Ovary (tissue), 9 donors: Measurements from ENCODE around the gene ASCL5. TPM values are rescaled to one million over a fixed set of nuclear protein-coding genes. Genes with fewer than 3 reads are reported as not detected.
A peak's percentile ranks its signal among the peaks of the same experiment; 100 is the strongest.

ENCODE experiments used
- DNase-seq, 5 donors: peaks; one replicate each; pipeline ENCODE4 v3.0.0-alpha.2; 2019 to 2020
- H3K27ac ChIP-seq, 2 donors: fragments of 200-600 bp; one replicate each; pipeline versions ENCODE4 v1.5.1 to v1.8.0; 2019 to 2022
- H3K27me3 ChIP-seq: fragments of 200-600 bp; one replicate; pipeline ENCODE4 v1.8.0; 2022
- H3K36me3 ChIP-seq: fragments of 200-600 bp; sonication (generic); one replicate; pipeline ENCODE4 v1.5.1; 2019
- H3K4me1 ChIP-seq: one replicate; pipeline ENCODE4 v1.8.1; 2013; ENCODE audit warnings: mild to moderate bottlenecking, moderate library complexity; ENCODE audit not compliant: insufficient read depth
- H3K4me3 ChIP-seq: fragments of 200-600 bp; sonication (generic); one replicate; pipeline ENCODE4 v1.5.1; 2017
- H3K9me3 ChIP-seq, 2 donors: fragments of 200-600 bp in 1 of 2; sonication (generic) in 1 of 2; one replicate each; pipeline versions ENCODE4 v1.5.1 to v1.8.1; 2013 to 2019; ENCODE audit warnings: mild to moderate bottlenecking in 1 of 2, moderate library complexity in 1 of 2
- EP300 ChIP-seq: sonication (generic); formaldehyde crosslinking; IDR thresholded peaks from one replicate; pipeline ENCODE4 v1.6.1; 2017; ENCODE audit warnings: antibody characterized with exemption
- POLR2A ChIP-seq: fragments of 450-650 bp; IDR thresholded peaks from one replicate; pipeline ENCODE4 v1.6.1; 2017; ENCODE audit warnings: antibody characterized with exemption, mild to moderate bottlenecking, moderate library complexity
- WGBS, 3 donors: extraction: QIAGEN DNeasy Blood & Tissue Kit in 1 of 3; methylation state at CpG; one replicate each; pipeline versions ENCODE4 v1.1.5 to v1.1.7; 2013 to 2017; 5-methylcytosine and 5-hydroxymethylcytosine counted together
- intact Hi-C, 4 donors: fragments of 100-400 bp; cut with DNase I; formaldehyde crosslinking; loops; one replicate each; pipeline versions ENCODE4 v1.11.0 to v1.15.1; 2022 to 2023
- polyA plus RNA-seq, 2 donors: library from polyadenylated mRNA; stranded (reverse); fragments of 200-250 nt in 1 of 2; fragments of 350-450 nt in 1 of 2; fragmentation: Illumina TruSeq in 1 of 2; extraction: RNeasy Lipid Tissue Mini Kit (QIAGEN cat#74804) in 1 of 2; gene quantifications; one replicate each; pipeline ENCODE4 v1.2.3, GENCODE V29; 2013 to 2014
- total RNA-seq, 7 donors: library from RNA; depleted of rRNA in 2 of 7; stranded (reverse); fragments of >200 nt in 2 of 7; fragmentation: NEBNext Ultra II Directional in 3 of 7; extraction: Animal tissue kit (Norgen Biotek cat#: 25700) in 3 of 7; gene quantifications; one replicate each; pipeline versions ENCODE4 v1.1.0 to v1.2.4, GENCODE V29; 2016 to 2023
- TF ChIP-seq, protein P1 (sequence below), 3 donors: fragments of 450-650 bp in 2 of 3; fragments of 200-600 bp in 1 of 3; IDR thresholded peaks; one replicate each; pipeline versions ENCODE4 v1.5.1 to v1.8.0; 2016 to 2022; ENCODE audit warnings: antibody characterized with exemption in 3 of 3, mild to moderate bottlenecking in 1 of 3
- donor health status: DM: no; HTN: no; CAD: no; lungs with moderate emphysema.
- donor health status: DM: no; HTN: no; CAD: no.
- donor health status: Bipolar disorder and iron deficiency.
- donor health status: DM: yes; HTN: yes; CAD: no.
- donor health status: DM: no; HTN: no; CAD: no.
- donor health status: DM: yes; HTN: yes; CAD: no.

The ASCL5 gene
- total and polyA plus RNA-seq, 9 donors, result 0.06 TPM; not detected in 8

DNA sequence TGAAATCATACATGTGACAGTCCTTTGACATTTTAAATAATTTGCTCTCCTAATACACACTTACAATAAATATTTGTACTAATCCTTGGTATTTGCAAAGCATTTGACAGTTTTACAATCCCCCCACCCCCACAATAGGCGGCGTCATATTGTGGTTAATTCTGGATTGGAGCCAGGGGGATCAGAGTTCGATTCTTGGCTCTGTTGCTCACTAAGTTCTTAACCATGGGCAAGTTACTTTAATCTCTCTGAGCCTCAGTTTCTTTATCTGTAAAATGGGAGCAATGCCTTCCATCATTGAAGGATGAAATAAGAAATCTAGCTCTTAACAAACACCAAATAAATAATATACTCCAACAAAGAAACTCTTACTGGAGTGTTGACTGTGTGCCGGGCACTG is 38.6 kb downstream of the ASCL5 start:
- H3K4me3 ChIP-seq, result no peak overlapping the region
- no peaks in the 10 kb centered on the region for H3K4me1 ChIP-seq
- H3K27ac ChIP-seq, result no peak overlapping the region
- DNase-seq, result no peak
- TF ChIP-seq, protein P1, sequence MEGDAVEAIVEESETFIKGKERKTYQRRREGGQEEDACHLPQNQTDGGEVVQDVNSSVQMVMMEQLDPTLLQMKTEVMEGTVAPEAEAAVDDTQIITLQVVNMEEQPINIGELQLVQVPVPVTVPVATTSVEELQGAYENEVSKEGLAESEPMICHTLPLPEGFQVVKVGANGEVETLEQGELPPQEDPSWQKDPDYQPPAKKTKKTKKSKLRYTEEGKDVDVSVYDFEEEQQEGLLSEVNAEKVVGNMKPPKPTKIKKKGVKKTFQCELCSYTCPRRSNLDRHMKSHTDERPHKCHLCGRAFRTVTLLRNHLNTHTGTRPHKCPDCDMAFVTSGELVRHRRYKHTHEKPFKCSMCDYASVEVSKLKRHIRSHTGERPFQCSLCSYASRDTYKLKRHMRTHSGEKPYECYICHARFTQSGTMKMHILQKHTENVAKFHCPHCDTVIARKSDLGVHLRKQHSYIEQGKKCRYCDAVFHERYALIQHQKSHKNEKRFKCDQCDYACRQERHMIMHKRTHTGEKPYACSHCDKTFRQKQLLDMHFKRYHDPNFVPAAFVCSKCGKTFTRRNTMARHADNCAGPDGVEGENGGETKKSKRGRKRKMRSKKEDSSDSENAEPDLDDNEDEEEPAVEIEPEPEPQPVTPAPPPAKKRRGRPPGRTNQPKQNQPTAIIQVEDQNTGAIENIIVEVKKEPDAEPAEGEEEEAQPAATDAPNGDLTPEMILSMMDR (IDR thresholded peaks at IDR 0.05), result no peak
- TF ChIP-seq POLR2A, result no peak
- TF ChIP-seq EP300, result no peak
- H3K27me3 ChIP-seq, result no peaks in the 10 kb centered on the region
- no peaks in the 10 kb centered on the region for H3K36me3 ChIP-seq
- 67 to 81% (median 73%) methylated on average over 4 of the region's 4 CpGs for WGBS, 3 donors
- intact Hi-C loops, result no loop called here
- no peaks in the 10 kb centered on the region for H3K9me3 ChIP-seq

- intact Hi-C loops, result no loop called here
- Histone ChIP-seq H3K27me3 (no peaks in the 10 kb centered on the region), H3K4me3 (no peak overlapping the region), H3K27ac (no peak overlapping the region), H3K36me3 (no peaks in the 10 kb centered on the region), H3K9me3 (no peaks in the 10 kb centered on the region), H3K4me1 (no peaks in the 10 kb centered on the region)
- TF ChIP-seq EP300, result no peak
- TF ChIP-seq, protein P1 (IDR thresholded peaks at IDR 0.05), result no peak
- TF ChIP-seq POLR2A, result no peak
- DNase-seq, result peak in 3 of 5 donors; percentile 16 to 54 (median 27)
- WGBS, 3 donors, result 82 to 84% (median 82%) methylated on average over 12 of the region's 12 CpGs
Observed at GRCh38 chr1:201085902-201086735, 40.9 kb downstream of the ASCL5 start.

GRCh38 chr1:201084295-201084694 is 42.7 kb downstream of the ASCL5 start:
- WGBS, 3 donors, result 31 to 41% (median 34%) methylated on average over 6 of the region's 6 CpGs

GRCh38 chr1:201083741-201084140 is 43.2 kb downstream of the ASCL5 start:
- TF ChIP-seq, protein P1 (IDR thresholded peaks at IDR 0.05), result no peak
- TF ChIP-seq POLR2A (no peak), EP300 (no peak)
- Histone ChIP-seq H3K9me3 (no peaks in the 10 kb centered on the region), H3K27ac (no peak overlapping the region), H3K27me3 (no peaks in the 10 kb centered on the region), H3K4me1 (no peaks in the 10 kb centered on the region), H3K36me3 (no peaks in the 10 kb centered on the region), H3K4me3 (no peak overlapping the region)
- WGBS, 3 donors, result 13 to 16% (median 14%) methylated on average over 3 of the region's 3 CpGs
- intact Hi-C loops, result no loop called here
- no peak for DNase-seq

More at GRCh38 chr1:201084295-201084694, 42.7 kb downstream of the ASCL5 start:
- H3K27ac ChIP-seq, result no peak overlapping the region
- intact Hi-C loops, result no loop called here
- H3K36me3 ChIP-seq, result no peaks in the 10 kb centered on the region
- H3K4me3 ChIP-seq, result no peak overlapping the region
- H3K4me1 ChIP-seq, result no peaks in the 10 kb centered on the region
- DNase-seq, result no peak
- no peaks in the 10 kb centered on the region for H3K27me3 ChIP-seq
- no peaks in the 10 kb centered on the region for H3K9me3 ChIP-seq
- no peak for TF ChIP-seq EP300
- TF ChIP-seq POLR2A, result no peak
- TF ChIP-seq, protein P1 (IDR thresholded peaks at IDR 0.05), result no peak
